ENCODE measurements around the gene KRT71.

DNA sequence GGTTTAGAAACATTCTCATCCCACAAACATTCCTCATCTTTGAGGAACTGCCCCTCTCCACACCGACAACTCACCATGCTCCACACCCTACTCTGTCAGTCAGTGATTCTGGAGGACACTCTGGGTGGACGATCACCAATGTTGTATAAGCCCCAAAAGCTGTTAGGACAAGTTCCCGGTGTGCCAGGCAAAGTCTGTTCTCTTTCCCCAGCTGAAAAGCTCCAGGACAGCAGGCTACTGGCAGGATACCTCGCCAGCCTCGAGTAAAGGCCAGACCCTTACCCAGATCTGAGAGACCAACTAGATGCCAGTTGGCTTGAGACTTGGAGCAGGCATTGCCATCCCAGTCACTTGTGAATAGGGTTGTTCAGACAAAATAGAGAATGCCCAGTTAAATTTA is 44.7 kb downstream of the KRT71 start:
- no peak for TF ChIP-seq CTCF (IDR thresholded peaks at IDR 0.05)
- no peak for TF ChIP-seq EP300 (IDR thresholded peaks at IDR 0.05)
